ENCODE measurements around the gene TMEM131. TPM values are rescaled to one million over a fixed set of nuclear protein-coding genes. Genes with fewer than 3 reads are reported as not detected.

The TMEM131 gene
- total and polyA plus RNA-seq, 2 experiments from 2014 or later = 9.2 to 22.7 TPM

- no peaks in the 10 kb centered on the region for H3K36me3 ChIP-seq (ENCODE audit: insufficient read depth)
- peaks cover 17% of the 10 kb centered on the region for H3K4me1 ChIP-seq (ENCODE audit: insufficient read depth)
- H3K4me2 ChIP-seq = peak overlapping the region; percentile 35; the same call in 1 of the 2 replicates
- no peaks in the 10 kb centered on the region for H3K9me2 ChIP-seq (ENCODE audit: insufficient read depth)
- Mint-ChIP-seq H3K4me1 (peaks cover 22% of the 10 kb centered on the region), H3K9me3 (no peaks in the 10 kb centered on the region), H3K36me3 (ENCODE audit: low read depth) (no peaks in the 10 kb centered on the region; the same call in 2 of the 3 replicates), H3K4me3 (no peak overlapping the region), H3K27ac (no peak overlapping the region), H3K27me3 (ENCODE audit: insufficient read depth, low read depth, poor library complexity) (peaks cover 4% of the 10 kb centered on the region)
- no peaks in the 10 kb centered on the region for H3F3A ChIP-seq (replicated peaks; ENCODE audit: low read depth)
- H3K27ac ChIP-seq (ENCODE audit: low read depth) = no peak overlapping the region
- H3K79me2 ChIP-seq (replicated peaks; ENCODE audit: insufficient read depth) = no peaks in the 10 kb centered on the region
- ATAC-seq (no peak), DNase-seq (ENCODE audit: low spot score) (no peak)
- no peak overlapping the region for H3K4me3 ChIP-seq
- no peaks in the 10 kb centered on the region for H4K20me1 ChIP-seq (replicated peaks; ENCODE audit: insufficient read depth)
- TF ChIP-seq CTCF (conservative IDR thresholded peaks at IDR 0.05; ENCODE audit: low read depth in 2 of 2) (no peak), EZH2 (IDR thresholded peaks at IDR 0.05; ENCODE audit: low read depth, unreplicated experiment) (no peak)
- H3K27me3 ChIP-seq (ENCODE audit: insufficient read depth) = no peaks in the 10 kb centered on the region
- H2AFZ ChIP-seq = peak overlapping the region; percentile 0; the same call in 1 of the 2 replicates
Observed at GRCh38 chr2:97719362-97720155, 276.2 kb downstream of the TMEM131 start.

DNA sequence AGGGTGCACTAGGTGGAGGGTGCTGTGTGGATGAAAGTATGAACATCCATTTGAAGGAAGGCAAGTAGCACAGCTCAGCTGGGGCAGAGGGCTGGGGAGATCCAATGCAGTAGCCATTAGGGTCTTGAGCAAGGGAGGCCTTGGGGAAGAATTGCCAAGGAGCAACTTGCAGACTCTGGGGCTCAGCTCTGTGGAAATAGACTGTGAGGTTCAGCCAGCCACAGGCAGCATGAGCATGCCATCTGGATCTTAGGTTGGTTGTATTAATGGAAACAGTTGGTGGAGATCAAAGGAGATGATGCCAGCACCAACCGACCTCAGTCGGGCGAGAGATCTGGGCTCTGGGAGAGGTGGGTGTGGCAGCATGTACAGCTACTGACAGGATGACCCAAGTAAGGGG lies 276.8 kb downstream of the TMEM131 start:
- Histone ChIP-seq H3K4me2 (no peak overlapping the region), H3K4me3 (no peak overlapping the region), H3K79me2 (replicated peaks; ENCODE audit: insufficient read depth) (no peaks in the 10 kb centered on the region), H3K27ac (ENCODE audit: low read depth) (no peak overlapping the region), H4K20me1 (replicated peaks; ENCODE audit: insufficient read depth) (no peaks in the 10 kb centered on the region), H3K27me3 (ENCODE audit: insufficient read depth) (no peaks in the 10 kb centered on the region), H3K9me2 (ENCODE audit: insufficient read depth) (no peaks in the 10 kb centered on the region), H3K36me3 (ENCODE audit: insufficient read depth) (no peaks in the 10 kb centered on the region), H3F3A (replicated peaks; ENCODE audit: low read depth) (no peaks in the 10 kb centered on the region), H3K4me1 (ENCODE audit: insufficient read depth) (peaks cover 17% of the 10 kb centered on the region), H2AFZ (no peak overlapping the region)
- H3K4me1 Mint-ChIP-seq = peaks cover 22% of the 10 kb centered on the region
- H3K27me3 Mint-ChIP-seq (ENCODE audit: insufficient read depth, low read depth, poor library complexity) = peaks cover 5% of the 10 kb centered on the region
- no peaks in the 10 kb centered on the region for H3K9me3 Mint-ChIP-seq
- H3K36me3 Mint-ChIP-seq (ENCODE audit: low read depth) = no peaks in the 10 kb centered on the region; the same call in 2 of the 3 replicates
- no peak overlapping the region for H3K27ac Mint-ChIP-seq
- no peak overlapping the region for H3K4me3 Mint-ChIP-seq
- DNase-seq (ENCODE audit: low spot score) = no peak
- no peak for ATAC-seq
- no peak for TF ChIP-seq CREB1 (CRISPR knock-in tag; IDR thresholded peaks at IDR 0.05; ENCODE audit: low read depth)
- no peak for TF ChIP-seq ZNF331 (CRISPR knock-in tag; IDR thresholded peaks at IDR 0.05; ENCODE audit: low read depth)
- TF ChIP-seq REST (IDR thresholded peaks at IDR 0.05; ENCODE audit: unreplicated experiment) = no peak
- no peak for TF ChIP-seq NANOG (IDR thresholded peaks at IDR 0.05; ENCODE audit: borderline replicate concordance)
- TF ChIP-seq JUNB (IDR thresholded peaks at IDR 0.05; ENCODE audit: unreplicated experiment) = no peak
- no peak for TF ChIP-seq EZH2 (IDR thresholded peaks at IDR 0.05; ENCODE audit: low read depth, unreplicated experiment)
- no peak for TF ChIP-seq CTCF (conservative IDR thresholded peaks at IDR 0.05; ENCODE audit: low read depth in 2 of 2)
- no peak for TF ChIP-seq STAT1 (IDR thresholded peaks at IDR 0.05; ENCODE audit: unreplicated experiment)
- TF ChIP-seq ZNF114 (CRISPR knock-in tag; IDR thresholded peaks at IDR 0.05) = no peak
